WTC11 (cell line): ENCODE results near the gene TMC6. TPM values are rescaled to one million over a fixed set of nuclear protein-coding genes. Genes with fewer than 3 reads are reported as not detected.

Source experiments
- ATAC-seq: fragments of 200-7000 bp; cut with Tn5 transposase; 2 replicates; pipeline ENCODE4 v1.10.0; 2021; ENCODE audit warnings: mild to moderate bottlenecking, moderate library complexity
- CTCF ChIA-PET: fragments of 300-600 bp; sonication (Branson Sonifier 250); formaldehyde crosslinking; loops from one replicate; lab custom pipeline; 2021; ENCODE audit warnings: antibody characterized with exemption; lab: Charles Lee
- POLR2A ChIA-PET: fragments of 350-600 bp; sonication (Branson Sonifier 250); formaldehyde crosslinking; loops from one replicate; lab custom pipeline; 2021; ENCODE audit warnings: antibody characterized with exemption; lab: Charles Lee
- DNase-seq: peaks from one replicate; pipeline ENCODE4 v3.0.0; 2021; ENCODE audit warnings: low spot score
- H3K27ac Mint-ChIP-seq: 2 replicates; pipeline ENCODE4 v1.8.0; 2021; ENCODE audit warnings: mixed read lengths
- H3K27me3 Mint-ChIP-seq: 2 replicates; pipeline ENCODE4 v1.8.0; 2021; ENCODE audit warnings: low read depth, mild to moderate bottlenecking, moderate library complexity, mixed read lengths
- H3K36me3 Mint-ChIP-seq: 2 replicates; pipeline ENCODE4 v1.8.0; 2021; ENCODE audit warnings: mixed read lengths
- H3K4me1 Mint-ChIP-seq: 2 replicates; pipeline ENCODE4 v1.8.0; 2022; ENCODE audit warnings: mixed read lengths
- H3K4me3 Mint-ChIP-seq: 2 replicates; pipeline ENCODE4 v1.8.0; 2021; ENCODE audit warnings: mild to moderate bottlenecking, moderate library complexity, mixed read lengths
- H3K9me3 Mint-ChIP-seq: 2 replicates; pipeline ENCODE4 v1.8.0; 2021; ENCODE audit warnings: mixed read lengths
- ARID4B ChIP-seq: sonication (generic); formaldehyde crosslinking; IDR thresholded peaks from 2 replicates; pipeline ENCODE4 v1.8.0; 2023; ENCODE audit warnings: missing genetic modification reagents, mild to moderate bottlenecking, borderline replicate concordance
- ATF3 ChIP-seq: sonication (generic); formaldehyde crosslinking; conservative IDR thresholded peaks from 2 replicates; pipeline ENCODE4 v1.8.1; 2022; ENCODE audit warnings: mild to moderate bottlenecking, missing genetic modification reagents
- CDX4 ChIP-seq: fragments of 250-450 bp; sonication (Bioruptor Pico); IDR thresholded peaks from 2 replicates; pipeline ENCODE4 v1.9.0; 2021; ENCODE audit warnings: moderate library complexity, mild to moderate bottlenecking, inconsistent platforms, borderline replicate concordance
- CREM ChIP-seq: sonication (generic); formaldehyde crosslinking; IDR thresholded peaks from 2 replicates; pipeline ENCODE4 v1.8.1; 2022; ENCODE audit warnings: mild to moderate bottlenecking, missing genetic modification reagents, moderate library complexity
- E2F5 ChIP-seq: sonication (generic); formaldehyde crosslinking; IDR thresholded peaks from 2 replicates; pipeline ENCODE4 v1.8.1; 2022; ENCODE audit warnings: mild to moderate bottlenecking, moderate library complexity, missing genetic modification reagents
- GRHL2 ChIP-seq: fragments of 250-450 bp; sonication (Bioruptor Pico); IDR thresholded peaks from 2 replicates; pipeline ENCODE4 v1.8.0; 2022; ENCODE audit warnings: mild to moderate bottlenecking, moderate library complexity; ENCODE audit not compliant: insufficient replicate concordance, severe bottlenecking
- GTF2I ChIP-seq: fragments of 250-450 bp; sonication (Bioruptor Pico); conservative IDR thresholded peaks from 2 replicates; pipeline ENCODE4 v1.4.0; 2021; ENCODE audit warnings: mild to moderate bottlenecking
- HMGXB4 ChIP-seq: sonication (generic); formaldehyde crosslinking; IDR thresholded peaks from 2 replicates; pipeline ENCODE4 v1.8.1; 2023; ENCODE audit warnings: mild to moderate bottlenecking, moderate library complexity, missing genetic modification reagents
- JAZF1 ChIP-seq: fragments of 250-450 bp; sonication (Bioruptor Pico); IDR thresholded peaks from 2 replicates; pipeline ENCODE4 v1.9.0; 2021; ENCODE audit warnings: moderate library complexity, mild to moderate bottlenecking, inconsistent platforms
- KAT7 ChIP-seq: sonication (generic); formaldehyde crosslinking; IDR thresholded peaks from 2 replicates; pipeline ENCODE4 v1.8.1; 2023; ENCODE audit warnings: missing genetic modification reagents, mild to moderate bottlenecking, borderline replicate concordance
- NR3C1 ChIP-seq: sonication (generic); formaldehyde crosslinking; conservative IDR thresholded peaks from 2 replicates; pipeline ENCODE4 v1.8.1; 2023; ENCODE audit warnings: low read depth, mild to moderate bottlenecking, missing genetic modification reagents
- SMAD3 ChIP-seq: sonication (generic); formaldehyde crosslinking; IDR thresholded peaks from 2 replicates; pipeline ENCODE4 v1.8.0; 2022; ENCODE audit warnings: missing genetic modification reagents, mild to moderate bottlenecking, borderline replicate concordance
- USF2 ChIP-seq: sonication (generic); formaldehyde crosslinking; IDR thresholded peaks from 2 replicates; pipeline ENCODE4 v1.8.1; 2023; ENCODE audit warnings: mild to moderate bottlenecking, missing genetic modification reagents, moderate library complexity
- ZNF138 ChIP-seq: sonication (generic); formaldehyde crosslinking; conservative IDR thresholded peaks from 2 replicates; pipeline ENCODE4 v1.8.1; 2022; ENCODE audit warnings: mild to moderate bottlenecking, moderate library complexity, missing genetic modification reagents
- ZNF263 ChIP-seq: sonication (generic); formaldehyde crosslinking; IDR thresholded peaks from 2 replicates; pipeline ENCODE4 v1.8.1; 2022; ENCODE audit warnings: low read depth, mild to moderate bottlenecking, moderate library complexity, missing genetic modification reagents
- total RNA-seq: library from RNA; stranded (reverse); gene quantifications from 3 replicates; pipeline ENCODE4 v1.2.3, GENCODE V29; 2021
- TF ChIP-seq, protein P1 (sequence below): sonication (generic); formaldehyde crosslinking; IDR thresholded peaks from 2 replicates; pipeline ENCODE4 v1.8.0; 2022; ENCODE audit warnings: mild to moderate bottlenecking, missing genetic modification reagents
- TF ChIP-seq, protein P2 (sequence below): sonication (generic); formaldehyde crosslinking; IDR thresholded peaks from 2 replicates; pipeline ENCODE4 v1.8.0; 2023; ENCODE audit warnings: missing genetic modification reagents
- TF ChIP-seq, protein P3 (sequence below): sonication (generic); formaldehyde crosslinking; IDR thresholded peaks from 2 replicates; pipeline ENCODE4 v1.8.0; 2022; ENCODE audit warnings: missing genetic modification reagents

Gene TMC6
- total RNA-seq, 1 experiment from 2014 or later: 120 TPM

DNA sequence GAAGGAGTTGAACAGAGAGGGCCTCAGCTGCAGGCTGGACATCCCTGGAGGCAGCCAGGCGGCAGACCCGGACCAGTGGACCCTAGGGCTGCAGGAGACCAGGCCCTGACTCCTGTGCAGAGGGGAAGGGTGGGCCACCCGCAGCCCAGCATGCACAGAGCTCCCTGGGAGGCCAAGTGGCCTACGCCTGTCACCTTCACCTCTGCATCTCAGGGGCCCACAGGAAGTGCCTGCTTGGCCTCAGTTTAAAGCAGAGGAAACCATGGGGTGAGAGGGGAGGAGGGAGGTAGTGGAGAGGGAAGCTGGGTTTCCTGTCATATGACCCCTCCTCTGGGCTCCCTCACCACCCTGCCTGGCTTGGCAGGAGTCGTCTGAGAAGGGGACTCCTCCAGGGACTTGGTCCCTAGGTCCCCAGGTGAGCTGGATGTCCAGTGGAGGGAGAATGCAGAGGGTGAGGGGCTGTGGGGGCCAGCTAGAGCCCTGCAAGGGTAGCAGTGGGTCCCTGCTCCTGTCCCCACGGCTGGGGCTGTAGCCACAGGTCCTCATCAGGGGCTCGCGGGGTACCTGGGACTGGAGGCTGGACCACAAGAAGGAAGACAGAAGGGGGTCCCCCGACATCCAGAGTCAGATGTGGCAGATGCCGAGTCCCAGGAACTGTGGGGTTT is 2.0 kb upstream of the TMC6 start, which contains the start of gene TMC8:
Gene TMC8 (plus strand): TSS at position 335 of the 665 bp plus-strand sequence. CDS start 818 bp downstream, outside the sequence.
- POLR2A ChIA-PET: no interaction called here
- TF ChIP-seq USF2 (CRISPR knock-in tag) (peak; percentile 62), ZNF263 (CRISPR knock-in tag) (no peak), ZNF138 (CRISPR knock-in tag) (no peak)
- TF ChIP-seq, all 79 proteins: peak for 1
- H3K36me3 Mint-ChIP-seq: no peaks in the 10 kb centered on the region
- peak within 1 kb of the TSS; percentile 44 for H3K4me3 Mint-ChIP-seq
- no peak for ATAC-seq
- no peak for DNase-seq
- peaks cover 34% of the 10 kb centered on the region for H3K4me1 Mint-ChIP-seq
- CTCF ChIA-PET: interaction anchor here (1.1 to 4.6 kb wide), 5 partner anchors 9 to 120 kb away, joined by 4 to 65 read pairs (median 5); no protein-coding TSS in a partner anchor
- no peaks in the 10 kb centered on the region for H3K9me3 Mint-ChIP-seq
- no peak within 1 kb of the TSS; the same call in 1 of the 2 replicates for H3K27ac Mint-ChIP-seq
- H3K27me3 Mint-ChIP-seq: peaks cover 17% of the 10 kb centered on the region

- DNase-seq: no peak
- no peaks in the 10 kb centered on the region for H3K9me3 Mint-ChIP-seq
- ChIA-PET POLR2A (no interaction called here), CTCF (interaction anchor here (1.1 to 4.6 kb wide), 6 partner anchors 10 to 120 kb away, joined by 4 to 65 read pairs (median 6); no protein-coding TSS in a partner anchor)
- ATAC-seq: no peak
- H3K4me3 Mint-ChIP-seq: no peak overlapping the region
- no peak overlapping the region for H3K27ac Mint-ChIP-seq
- H3K27me3 Mint-ChIP-seq: peaks cover 17% of the 10 kb centered on the region
- H3K36me3 Mint-ChIP-seq: no peaks in the 10 kb centered on the region
- H3K4me1 Mint-ChIP-seq: peaks cover 34% of the 10 kb centered on the region
- TF ChIP-seq SMAD3 (no peak), ATF3 (CRISPR knock-in tag) (no peak), ARID4B (no peak), GTF2I (CRISPR knock-in tag) (no peak), KAT7 (CRISPR knock-in tag) (no peak), CREM (no peak), GRHL2 (CRISPR knock-in tag) (no peak), CDX4 (CRISPR knock-in tag) (no peak), JAZF1 (CRISPR knock-in tag) (no peak), HMGXB4 (no peak), NR3C1 (CRISPR knock-in tag) (no peak), E2F5 (CRISPR knock-in tag) (no peak)
- TF ChIP-seq, protein P1, sequence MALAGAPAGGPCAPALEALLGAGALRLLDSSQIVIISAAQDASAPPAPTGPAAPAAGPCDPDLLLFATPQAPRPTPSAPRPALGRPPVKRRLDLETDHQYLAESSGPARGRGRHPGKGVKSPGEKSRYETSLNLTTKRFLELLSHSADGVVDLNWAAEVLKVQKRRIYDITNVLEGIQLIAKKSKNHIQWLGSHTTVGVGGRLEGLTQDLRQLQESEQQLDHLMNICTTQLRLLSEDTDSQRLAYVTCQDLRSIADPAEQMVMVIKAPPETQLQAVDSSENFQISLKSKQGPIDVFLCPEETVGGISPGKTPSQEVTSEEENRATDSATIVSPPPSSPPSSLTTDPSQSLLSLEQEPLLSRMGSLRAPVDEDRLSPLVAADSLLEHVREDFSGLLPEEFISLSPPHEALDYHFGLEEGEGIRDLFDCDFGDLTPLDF: no peak
- TF ChIP-seq, protein P2, sequence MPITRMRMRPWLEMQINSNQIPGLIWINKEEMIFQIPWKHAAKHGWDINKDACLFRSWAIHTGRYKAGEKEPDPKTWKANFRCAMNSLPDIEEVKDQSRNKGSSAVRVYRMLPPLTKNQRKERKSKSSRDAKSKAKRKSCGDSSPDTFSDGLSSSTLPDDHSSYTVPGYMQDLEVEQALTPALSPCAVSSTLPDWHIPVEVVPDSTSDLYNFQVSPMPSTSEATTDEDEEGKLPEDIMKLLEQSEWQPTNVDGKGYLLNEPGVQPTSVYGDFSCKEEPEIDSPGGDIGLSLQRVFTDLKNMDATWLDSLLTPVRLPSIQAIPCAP (CRISPR knock-in tag): no peak
- TF ChIP-seq, protein P3, sequence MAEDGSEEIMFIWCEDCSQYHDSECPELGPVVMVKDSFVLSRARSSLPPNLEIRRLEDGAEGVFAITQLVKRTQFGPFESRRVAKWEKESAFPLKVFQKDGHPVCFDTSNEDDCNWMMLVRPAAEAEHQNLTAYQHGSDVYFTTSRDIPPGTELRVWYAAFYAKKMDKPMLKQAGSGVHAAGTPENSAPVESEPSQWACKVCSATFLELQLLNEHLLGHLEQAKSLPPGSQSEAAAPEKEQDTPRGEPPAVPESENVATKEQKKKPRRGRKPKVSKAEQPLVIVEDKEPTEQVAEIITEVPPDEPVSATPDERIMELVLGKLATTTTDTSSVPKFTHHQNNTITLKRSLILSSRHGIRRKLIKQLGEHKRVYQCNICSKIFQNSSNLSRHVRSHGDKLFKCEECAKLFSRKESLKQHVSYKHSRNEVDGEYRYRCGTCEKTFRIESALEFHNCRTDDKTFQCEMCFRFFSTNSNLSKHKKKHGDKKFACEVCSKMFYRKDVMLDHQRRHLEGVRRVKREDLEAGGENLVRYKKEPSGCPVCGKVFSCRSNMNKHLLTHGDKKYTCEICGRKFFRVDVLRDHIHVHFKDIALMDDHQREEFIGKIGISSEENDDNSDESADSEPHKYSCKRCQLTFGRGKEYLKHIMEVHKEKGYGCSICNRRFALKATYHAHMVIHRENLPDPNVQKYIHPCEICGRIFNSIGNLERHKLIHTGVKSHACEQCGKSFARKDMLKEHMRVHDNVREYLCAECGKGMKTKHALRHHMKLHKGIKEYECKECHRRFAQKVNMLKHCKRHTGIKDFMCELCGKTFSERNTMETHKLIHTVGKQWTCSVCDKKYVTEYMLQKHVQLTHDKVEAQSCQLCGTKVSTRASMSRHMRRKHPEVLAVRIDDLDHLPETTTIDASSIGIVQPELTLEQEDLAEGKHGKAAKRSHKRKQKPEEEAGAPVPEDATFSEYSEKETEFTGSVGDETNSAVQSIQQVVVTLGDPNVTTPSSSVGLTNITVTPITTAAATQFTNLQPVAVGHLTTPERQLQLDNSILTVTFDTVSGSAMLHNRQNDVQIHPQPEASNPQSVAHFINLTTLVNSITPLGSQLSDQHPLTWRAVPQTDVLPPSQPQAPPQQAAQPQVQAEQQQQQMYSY (CRISPR knock-in tag): no peak
These were observed 1.5 kb upstream of the TMC6 start for GRCh38 chr17:78130090-78130436.
